ENCODE data around the gene TFPT. TPM values are rescaled to one million over a fixed set of nuclear protein-coding genes. Genes with fewer than 3 reads are reported as not detected.
A peak's percentile ranks its signal among the peaks of the same experiment; 100 is the strongest.

TFPT gene
- total and polyA plus RNA-seq, 2 of the 13 experiments (the other 11 are each of a cell fraction or from before 2014, with no cell fraction given), result 8.4 to 10.7 TPM

- peak; percentile 58; the same call in 1 of the 2 replicates for TF ChIP-seq GABPB1 (CRISPR knock-in tag; IDR thresholded peaks at IDR 0.05)
- TF ChIP-seq AFF4 (CRISPR knock-in tag; IDR thresholded peaks at IDR 0.05), result no peak
- TF ChIP-seq POGK (CRISPR knock-in tag; conservative IDR thresholded peaks at IDR 0.05), result 0 out of 2 replicates have a peak, but pooled peaks have one; percentile 17
- no peak for TF ChIP-seq MEIS1 (CRISPR knock-in tag; IDR thresholded peaks at IDR 0.05; ENCODE audit: borderline replicate concordance)
- no peak for TF ChIP-seq PRDM15 (CRISPR knock-in tag; IDR thresholded peaks at IDR 0.05)
- no peak for TF ChIP-seq RERE (CRISPR knock-in tag; IDR thresholded peaks at IDR 0.05; ENCODE audit: low read depth)
- peak; percentile 44; the same call in 1 of the 2 replicates for TF ChIP-seq FOXC1 (CRISPR knock-in tag; IDR thresholded peaks at IDR 0.05; ENCODE audit: borderline replicate concordance)
- TF ChIP-seq ONECUT2 (CRISPR knock-in tag; IDR thresholded peaks at IDR 0.05), result no peak
- TF ChIP-seq ARNTL (CRISPR knock-in tag; IDR thresholded peaks at IDR 0.05), result no peak
- TF ChIP-seq ZBTB25 (CRISPR knock-in tag; IDR thresholded peaks at IDR 0.05), result no peak; the same call in 1 of the 2 replicates
- no peak for TF ChIP-seq SCMH1 (CRISPR knock-in tag; IDR thresholded peaks at IDR 0.05; ENCODE audit: borderline replicate concordance)
Observed at GRCh38 chr19:54137699-54138488, 22.4 kb upstream of the TFPT start, which contains the start of gene CNOT3 (continued).
